ENCODE results near the gene LYST.

DNA sequence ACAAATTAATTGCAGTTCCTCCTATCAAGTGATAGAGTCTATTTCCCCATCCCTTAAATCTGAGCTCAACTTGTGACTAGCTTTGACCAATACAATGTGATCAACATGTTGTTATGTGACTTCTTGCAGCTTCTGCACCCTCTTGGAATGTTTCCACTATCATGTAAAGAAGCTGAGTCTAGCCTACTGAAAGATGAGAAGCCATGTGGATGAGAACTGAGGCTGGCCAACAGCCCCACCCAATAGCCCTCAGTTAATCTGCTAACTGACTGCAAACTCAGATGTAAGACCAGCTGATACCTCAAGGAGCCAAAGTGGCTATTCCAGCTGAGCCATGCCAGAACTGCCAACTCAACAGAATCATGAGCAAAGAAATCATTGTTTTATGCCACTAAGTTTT, 44.0 kb downstream of the LYST start:
- TF ChIP-seq, protein P1, sequence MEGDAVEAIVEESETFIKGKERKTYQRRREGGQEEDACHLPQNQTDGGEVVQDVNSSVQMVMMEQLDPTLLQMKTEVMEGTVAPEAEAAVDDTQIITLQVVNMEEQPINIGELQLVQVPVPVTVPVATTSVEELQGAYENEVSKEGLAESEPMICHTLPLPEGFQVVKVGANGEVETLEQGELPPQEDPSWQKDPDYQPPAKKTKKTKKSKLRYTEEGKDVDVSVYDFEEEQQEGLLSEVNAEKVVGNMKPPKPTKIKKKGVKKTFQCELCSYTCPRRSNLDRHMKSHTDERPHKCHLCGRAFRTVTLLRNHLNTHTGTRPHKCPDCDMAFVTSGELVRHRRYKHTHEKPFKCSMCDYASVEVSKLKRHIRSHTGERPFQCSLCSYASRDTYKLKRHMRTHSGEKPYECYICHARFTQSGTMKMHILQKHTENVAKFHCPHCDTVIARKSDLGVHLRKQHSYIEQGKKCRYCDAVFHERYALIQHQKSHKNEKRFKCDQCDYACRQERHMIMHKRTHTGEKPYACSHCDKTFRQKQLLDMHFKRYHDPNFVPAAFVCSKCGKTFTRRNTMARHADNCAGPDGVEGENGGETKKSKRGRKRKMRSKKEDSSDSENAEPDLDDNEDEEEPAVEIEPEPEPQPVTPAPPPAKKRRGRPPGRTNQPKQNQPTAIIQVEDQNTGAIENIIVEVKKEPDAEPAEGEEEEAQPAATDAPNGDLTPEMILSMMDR (conservative IDR thresholded peaks at IDR 0.05; ENCODE audit: low read length) = no peak
- TF ChIP-seq EZH2phosphoT487 (IDR thresholded peaks at IDR 0.05; ENCODE audit: borderline replicate concordance) = no peak
